GM12874 (cell line): ENCODE data around the gene PPP1R13L.

Source experiments
- TF ChIP-seq, protein P1 (sequence below): IDR thresholded peaks from 2 replicates; pipeline ENCODE4 v1.5.1; 2011; ENCODE audit warnings: low read depth, mild to moderate bottlenecking, control low read depth, low read length, moderate library complexity; ENCODE audit not compliant: insufficient read depth

PPP1R13L gene

DNA sequence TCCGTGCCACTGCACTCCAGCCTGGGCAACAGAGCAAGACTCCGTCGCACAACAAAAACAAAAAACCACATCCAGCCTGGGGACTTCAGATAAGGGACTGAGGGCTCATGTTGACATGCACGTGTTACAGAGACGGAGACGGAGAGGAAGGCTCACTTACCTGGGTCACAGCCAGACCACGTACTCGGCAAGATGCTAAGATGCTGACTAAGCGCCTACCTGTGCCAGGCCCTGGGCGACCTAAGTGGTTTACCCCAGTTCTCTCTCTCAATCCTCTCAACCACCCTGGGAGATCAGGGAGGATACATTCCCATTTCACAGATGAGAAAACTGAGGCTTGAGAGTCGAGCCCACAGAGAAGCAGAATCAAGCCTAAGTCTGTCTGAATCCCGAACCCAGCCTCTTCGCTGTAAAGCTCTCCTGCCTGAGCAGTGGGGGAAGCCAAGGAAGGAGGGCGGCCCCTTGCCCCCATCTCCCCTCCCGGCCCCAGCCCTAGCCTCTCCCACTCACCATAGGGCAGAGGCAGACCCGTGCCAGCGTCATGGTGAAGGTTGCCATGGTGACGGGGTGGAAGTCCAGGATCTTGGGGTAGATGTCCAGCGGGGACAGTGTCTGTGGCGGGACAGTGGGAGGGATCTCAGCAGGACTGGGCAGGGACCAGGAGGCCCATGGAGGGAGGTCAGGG, 48.0 kb downstream of the PPP1R13L start:
- TF ChIP-seq, protein P1, sequence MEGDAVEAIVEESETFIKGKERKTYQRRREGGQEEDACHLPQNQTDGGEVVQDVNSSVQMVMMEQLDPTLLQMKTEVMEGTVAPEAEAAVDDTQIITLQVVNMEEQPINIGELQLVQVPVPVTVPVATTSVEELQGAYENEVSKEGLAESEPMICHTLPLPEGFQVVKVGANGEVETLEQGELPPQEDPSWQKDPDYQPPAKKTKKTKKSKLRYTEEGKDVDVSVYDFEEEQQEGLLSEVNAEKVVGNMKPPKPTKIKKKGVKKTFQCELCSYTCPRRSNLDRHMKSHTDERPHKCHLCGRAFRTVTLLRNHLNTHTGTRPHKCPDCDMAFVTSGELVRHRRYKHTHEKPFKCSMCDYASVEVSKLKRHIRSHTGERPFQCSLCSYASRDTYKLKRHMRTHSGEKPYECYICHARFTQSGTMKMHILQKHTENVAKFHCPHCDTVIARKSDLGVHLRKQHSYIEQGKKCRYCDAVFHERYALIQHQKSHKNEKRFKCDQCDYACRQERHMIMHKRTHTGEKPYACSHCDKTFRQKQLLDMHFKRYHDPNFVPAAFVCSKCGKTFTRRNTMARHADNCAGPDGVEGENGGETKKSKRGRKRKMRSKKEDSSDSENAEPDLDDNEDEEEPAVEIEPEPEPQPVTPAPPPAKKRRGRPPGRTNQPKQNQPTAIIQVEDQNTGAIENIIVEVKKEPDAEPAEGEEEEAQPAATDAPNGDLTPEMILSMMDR = no peak

DNA sequence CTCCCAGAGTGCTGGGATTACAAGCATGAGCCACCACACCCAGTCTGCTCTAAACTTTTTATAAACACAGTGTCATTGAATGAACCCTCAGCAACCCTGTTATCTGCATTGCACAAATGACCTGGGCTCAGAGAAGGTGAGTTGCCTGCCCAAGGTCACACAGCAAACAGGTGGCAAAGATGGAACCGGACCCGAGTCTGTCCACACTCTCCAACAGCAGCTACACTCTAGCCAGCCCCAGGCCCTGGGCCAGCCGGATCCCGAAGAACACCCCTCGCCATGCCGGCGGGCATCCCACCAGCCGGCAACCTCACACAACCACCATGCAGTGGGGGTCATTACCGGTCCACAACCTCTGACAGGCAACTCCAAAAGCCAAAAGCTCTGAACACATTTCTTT, 49.0 kb downstream of the PPP1R13L start:
- TF ChIP-seq, protein P1 = no peak

DNA sequence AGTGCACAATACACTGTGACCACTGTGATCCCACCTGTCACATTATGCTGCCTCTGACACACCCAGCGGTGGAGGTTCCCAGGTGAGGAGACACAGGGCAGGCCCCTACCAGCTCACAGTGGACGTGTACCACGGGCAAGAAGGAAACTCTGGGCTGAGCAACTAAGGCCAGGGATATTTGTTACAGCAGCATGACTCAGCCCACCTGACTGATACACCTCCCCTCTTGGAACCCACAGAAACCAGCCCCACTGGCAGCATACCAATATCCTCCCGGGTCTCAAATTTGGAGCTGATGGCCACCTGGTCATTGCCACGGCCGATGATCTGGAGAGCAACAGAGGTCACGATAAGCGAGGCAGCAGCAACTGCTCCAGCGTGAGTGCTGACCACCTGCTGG, 49.5 kb downstream of the PPP1R13L start:
- TF ChIP-seq, protein P1 = no peak

DNA sequence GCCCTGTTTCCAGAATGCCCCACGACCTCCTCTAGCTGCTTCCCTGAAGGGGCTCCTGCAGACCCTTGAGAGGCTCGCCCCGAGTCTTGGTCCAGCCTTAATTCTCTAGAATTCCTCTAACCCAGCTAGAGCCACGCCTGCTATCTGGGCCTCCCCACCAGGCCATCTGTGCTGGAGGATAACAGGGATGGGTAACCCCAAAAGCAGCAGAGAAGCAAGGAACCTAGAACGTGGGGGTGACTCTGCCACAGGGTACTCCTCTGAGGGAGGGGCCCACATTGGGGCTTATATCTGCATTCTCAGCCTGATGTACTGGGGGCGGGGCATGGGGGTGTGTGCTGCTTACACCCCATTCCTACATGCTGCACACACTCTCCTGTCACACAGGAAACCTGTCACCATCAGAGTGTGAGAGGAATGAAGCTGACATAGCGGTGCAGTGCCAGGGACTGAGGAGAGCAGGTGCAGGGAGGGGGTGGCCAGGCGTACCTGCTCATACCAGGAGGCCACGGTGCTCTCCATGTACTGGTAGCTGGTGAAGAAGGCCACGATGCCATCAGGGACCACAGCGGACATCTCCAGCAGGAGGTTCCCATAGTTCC, 50.5 kb downstream of the PPP1R13L start:
- TF ChIP-seq, protein P1 = no peak

DNA sequence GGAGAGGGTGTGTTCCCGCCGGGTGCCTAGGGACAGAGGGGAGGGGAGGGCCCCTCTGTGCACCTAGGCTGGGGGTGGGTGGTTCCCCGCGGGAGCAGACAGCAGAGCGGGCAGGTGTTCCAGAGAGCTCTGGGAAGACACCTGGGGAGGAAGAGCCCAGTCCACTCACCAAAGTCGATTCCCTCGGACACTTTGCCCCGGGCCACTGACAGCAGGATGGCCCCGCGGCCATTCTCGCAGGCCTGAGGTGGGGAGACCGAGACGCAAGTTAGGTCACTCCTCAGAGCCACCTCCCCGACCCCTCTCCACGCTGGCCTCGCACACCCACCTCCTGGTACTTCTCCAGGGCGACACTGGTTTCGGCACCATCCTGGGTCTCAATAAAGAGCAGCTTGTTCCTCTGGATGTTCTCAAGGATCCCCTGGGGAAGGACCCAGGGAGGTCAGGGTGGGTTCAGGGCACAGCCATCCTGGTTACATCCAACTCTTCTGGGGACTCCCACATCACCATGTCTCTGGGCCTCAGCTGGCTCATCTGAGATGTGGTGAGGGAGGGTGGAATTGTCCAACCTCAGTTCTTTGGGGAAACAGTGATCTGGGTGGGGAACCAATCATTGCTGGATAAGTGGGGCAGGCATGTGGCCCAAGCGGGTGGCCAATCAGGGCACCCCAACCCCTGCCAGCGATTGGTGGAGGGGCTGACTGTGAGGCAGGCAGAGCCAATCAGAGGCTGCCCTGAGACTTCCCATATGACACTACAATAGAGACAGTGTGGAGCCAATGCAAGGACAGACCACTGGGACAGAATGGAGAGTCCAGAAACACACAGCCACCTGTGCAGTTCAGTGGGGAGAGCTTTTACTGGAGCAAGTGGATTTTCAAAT, 51.7 kb downstream of the PPP1R13L start:
- TF ChIP-seq, protein P1 = no peak

DNA sequence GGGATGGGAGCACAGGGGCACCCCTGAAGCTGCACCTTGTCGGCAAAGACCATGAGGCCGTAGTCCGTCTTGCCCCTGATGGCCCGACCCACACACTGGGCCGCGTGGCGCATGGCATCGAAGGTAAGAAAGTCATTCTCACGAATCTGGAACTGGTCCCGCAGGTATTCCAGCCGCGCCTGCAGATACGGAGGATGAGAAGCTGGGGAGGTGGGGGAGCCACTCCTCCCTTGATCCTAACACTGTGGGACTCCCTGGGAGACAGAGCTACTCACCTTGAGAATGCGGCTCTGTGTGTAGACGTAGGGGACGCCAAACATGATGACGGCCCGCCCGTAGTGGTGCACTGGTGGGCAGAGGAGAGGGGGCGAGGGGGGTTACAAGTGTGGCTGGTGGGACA, 52.4 kb downstream of the PPP1R13L start:
- TF ChIP-seq, protein P1 = no peak

DNA sequence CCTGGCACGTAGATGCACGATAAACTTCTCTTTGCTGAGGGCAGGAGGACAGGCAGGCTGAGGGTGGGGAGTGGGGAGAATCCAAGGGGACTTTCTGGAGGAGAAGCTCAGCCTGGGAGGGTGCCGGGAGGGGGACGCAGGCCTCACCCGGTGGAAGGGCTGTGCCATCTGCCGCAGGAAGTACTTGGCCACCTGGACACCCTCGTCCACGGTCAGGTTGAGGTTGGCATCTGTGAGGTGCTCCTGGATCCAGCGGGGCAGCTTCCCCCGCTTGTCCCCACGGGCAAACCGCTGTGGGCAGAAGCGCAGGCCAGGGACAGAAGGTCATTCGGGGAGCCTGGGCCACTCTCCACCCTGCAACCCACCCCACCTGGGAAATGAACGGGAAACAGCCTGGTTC, 52.8 kb downstream of the PPP1R13L start:
- TF ChIP-seq, protein P1 = no peak
